GOT3 (cell line): ENCODE measurements around the gene CCSER1.
"Not testable (repeated sequence)": the region's sequence is repeated elsewhere in the genome, so short reads cannot be mapped to it uniquely, and the experiment has no call there.

Experiments
- DNase-seq: peaks from one replicate; lab custom pipeline; 2025; ENCODE audit warnings: mixed read lengths; lab: John Stamatoyannopoulos, UW

Gene CCSER1

GRCh38 chr4:91064157-91064853, 937.1 kb downstream of the CCSER1 start:
- no peak for DNase-seq

- no peak for DNase-seq
Measured at GRCh38 chr4:91065117-91065516, 937.9 kb downstream of the CCSER1 start.

GRCh38 chr4:91070736-91071135, 943.5 kb downstream of the CCSER1 start:
- no peak for DNase-seq

- DNase-seq, result no peak
Measured at GRCh38 chr4:91076147-91076546, 949.0 kb downstream of the CCSER1 start.

- no peak for DNase-seq
Measured at GRCh38 chr4:91085961-91086360, 958.8 kb downstream of the CCSER1 start.

- DNase-seq, result no peak
Measured at GRCh38 chr4:91087743-91088142, 960.5 kb downstream of the CCSER1 start.

- DNase-seq, result no peak
Measured at GRCh38 chr4:91089178-91089577, 962.0 kb downstream of the CCSER1 start.

GRCh38 chr4:91092398-91092980, 965.3 kb downstream of the CCSER1 start:
- no peak for DNase-seq

GRCh38 chr4:91094220-91094619, 967.0 kb downstream of the CCSER1 start:
- DNase-seq, result not testable (repeated sequence)

GRCh38 chr4:91099666-91100065, 972.5 kb downstream of the CCSER1 start:
- no peak for DNase-seq

GRCh38 chr4:91108751-91109150, 981.6 kb downstream of the CCSER1 start:
- no peak for DNase-seq

GRCh38 chr4:91111556-91111955, 984.4 kb downstream of the CCSER1 start:
- no peak for DNase-seq

GRCh38 chr4:91113130-91113706, 986.0 kb downstream of the CCSER1 start:
- DNase-seq, result no peak

GRCh38 chr4:91114386-91114785, 987.2 kb downstream of the CCSER1 start:
- DNase-seq, result no peak

GRCh38 chr4:91116861-91117260, 989.7 kb downstream of the CCSER1 start:
- no peak for DNase-seq

- DNase-seq, result no peak
Measured at GRCh38 chr4:91118597-91118996, 991.4 kb downstream of the CCSER1 start.

GRCh38 chr4:91123742-91124141, 996.5 kb downstream of the CCSER1 start:
- DNase-seq, result no peak

GRCh38 chr4:91127192-91127591, 1000.0 kb downstream of the CCSER1 start:
- DNase-seq, result no peak

- no peak for DNase-seq
Measured at GRCh38 chr4:91127831-91128230, 1000.6 kb downstream of the CCSER1 start.

- no peak for DNase-seq
Measured at GRCh38 chr4:91128519-91128918, 1001.3 kb downstream of the CCSER1 start.

- no peak for DNase-seq
Measured at GRCh38 chr4:91147067-91147466, 1019.9 kb downstream of the CCSER1 start.

GRCh38 chr4:91154041-91154440, 1026.8 kb downstream of the CCSER1 start:
- not testable (repeated sequence) for DNase-seq

GRCh38 chr4:91167864-91168653, 1040.9 kb downstream of the CCSER1 start:
- not testable (repeated sequence) for DNase-seq
